ENCODE data around the gene GYPB. TPM values are rescaled to one million over a fixed set of nuclear protein-coding genes. Genes with fewer than 3 reads are reported as not detected.
"Not testable (repeated sequence)": the region's sequence is repeated elsewhere in the genome, so short reads cannot be mapped to it uniquely, and the experiment has no call there.

The GYPB gene
- total and polyA plus RNA-seq, 10 of the 15 experiments (the other 5 are each of a cell fraction or from before 2014, with no cell fraction given) = 0.36 TPM; not detected in 9

GRCh38 chr4:144021336-144021990 lies 2.3 kb upstream of the GYPB start:
- H3K4me2 ChIP-seq (ENCODE audit: control insufficient read depth, insufficient read depth); H3K4me1 ChIP-seq (ENCODE audit: control insufficient read depth, insufficient read depth, low read length); FAIRE-seq; DNase-seq (ENCODE audit: low read depth, low spot score); in situ Hi-C loops (cut with MboI); SMC1A ChIA-PET (ENCODE audit: uncharacterized antibody, unreplicated experiment); H3K9me3 ChIP-seq (replicated peaks; ENCODE audit: control insufficient read depth, insufficient read depth, low read length); POLR2A ChIA-PET; H3K27me3 ChIP-seq (replicated peaks in 1 of 2; ENCODE audit: control insufficient read depth in 2 of 2, insufficient read depth in 2 of 2, low read length in 1 of 2); RAD21 ChIA-PET (ENCODE audit: unreplicated experiment); H4K20me1 ChIP-seq (ENCODE audit: control insufficient read depth, insufficient read depth); BruUV-seq (replicated peaks); H3K9ac ChIP-seq (ENCODE audit: control insufficient read depth, insufficient read depth, low read length); H3K27ac ChIP-seq (ENCODE audit: control insufficient read depth, insufficient read depth); H3K4me3 ChIP-seq; H2AFZ ChIP-seq (ENCODE audit: control insufficient read depth, low read depth, low read length); H3K79me2 ChIP-seq (ENCODE audit: control insufficient read depth, insufficient read depth, low read length); H3K36me3 ChIP-seq (ENCODE audit: control insufficient read depth in 2 of 2, insufficient read depth in 2 of 2, low read length in 1 of 2); CTCF ChIA-PET: not testable (repeated sequence)
- ATAC-seq = peak; percentile 89
- intact Hi-C loops (cut with micrococcal nuclease; ENCODE audit: unreplicated experiment) = loop anchor here (1.0 kb wide), 1 partner anchor 247 kb away; no protein-coding TSS in a partner anchor
- WGBS (ENCODE audit: insufficient coverage, insufficient replicate concordance, low lambda C conversion rate, missing lambda C conversion rate) = 0% methylated on average over 4 of the region's 4 CpGs
- TF ChIP-seq CTCF (IDR thresholded peaks at IDR 0.05 in 2 of 3, conservative IDR thresholded peaks at IDR 0.05 in 1 of 3; ENCODE audit: control insufficient read depth in 2 of 3, extremely low read depth in 1 of 3, insufficient read depth in 1 of 3, low read depth in 3 of 3, low read length in 3 of 3) = peak; percentile 41 to 55 (median 45); a peak in 5 of 6 replicates
- TF ChIP-seq SMC3 (IDR thresholded peaks at IDR 0.05; ENCODE audit: borderline replicate concordance, low read length) = peak; percentile 16; the same call in 1 of the 2 replicates
- peak; percentile 50 for TF ChIP-seq RAD21 (IDR thresholded peaks at IDR 0.05; ENCODE audit: insufficient read depth, low read depth, low read length)

DNA sequence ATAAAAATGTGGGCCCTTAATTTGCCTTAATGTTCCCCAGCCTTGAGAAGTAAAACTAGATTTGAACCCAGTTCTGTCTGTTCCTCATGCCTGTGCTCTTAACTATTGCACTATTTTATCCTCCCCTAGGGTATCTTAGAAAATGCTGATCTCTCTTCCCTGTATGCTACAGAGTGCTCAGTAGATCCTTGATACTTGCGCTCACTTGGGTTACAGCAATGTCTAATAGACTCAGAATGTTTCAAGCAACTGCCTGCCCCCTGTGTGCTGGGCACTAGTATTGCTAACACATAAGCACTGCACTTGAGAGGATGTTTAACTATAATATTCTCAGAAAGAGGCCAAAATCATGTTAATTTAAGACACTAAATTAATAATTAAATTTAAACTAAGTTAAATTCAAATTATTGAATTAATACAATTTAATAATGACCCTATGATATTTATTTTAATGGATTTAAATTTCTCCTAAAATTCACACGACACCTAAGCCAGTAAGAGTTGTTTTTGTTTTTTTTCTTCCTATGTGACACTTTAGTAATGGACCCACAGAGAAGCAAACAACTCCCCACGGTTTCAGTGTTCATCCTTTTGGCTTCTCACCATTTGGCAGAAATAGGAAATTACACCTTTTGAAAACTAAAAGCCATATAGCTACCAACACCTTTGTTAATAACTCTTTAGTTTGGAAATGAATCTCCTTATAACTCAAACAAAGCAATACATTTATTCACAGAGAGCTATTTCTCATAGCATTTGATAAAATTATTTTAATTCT lies 768 bp downstream of the GYPB start:
- H3K4me2 ChIP-seq (ENCODE audit: control insufficient read depth, insufficient read depth); SMC1A ChIA-PET (ENCODE audit: uncharacterized antibody, unreplicated experiment); BruUV-seq (replicated peaks): not testable (repeated sequence)

DNA sequence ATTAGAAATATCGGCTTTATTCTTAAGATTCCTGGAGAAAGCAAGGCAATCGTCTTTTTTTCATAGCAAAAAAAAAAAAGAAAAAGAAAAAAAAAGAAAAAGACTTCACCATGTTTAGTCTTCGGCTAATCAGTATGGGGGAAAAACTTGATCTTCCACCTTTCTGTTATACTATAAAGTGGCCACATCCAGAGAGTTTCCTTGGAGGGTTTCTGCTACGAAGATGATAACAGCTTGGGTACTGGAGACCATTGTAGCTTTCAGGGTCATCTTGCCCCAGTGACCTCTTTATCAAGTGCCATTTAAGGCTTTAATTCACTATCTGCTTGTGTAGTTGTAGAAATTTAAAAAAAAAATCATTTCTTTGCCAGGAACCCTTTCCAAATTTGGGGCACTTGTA lies 1.9 kb downstream of the GYPB start:
- FAIRE-seq; BruUV-seq (replicated peaks); H3K4me2 ChIP-seq (ENCODE audit: control insufficient read depth, insufficient read depth); POLR2A ChIA-PET; H3K27me3 ChIP-seq (replicated peaks in 1 of 2; ENCODE audit: control insufficient read depth in 2 of 2, insufficient read depth in 2 of 2, low read length in 1 of 2); DNase-seq (ENCODE audit: low read depth, low spot score); RAD21 ChIA-PET (ENCODE audit: unreplicated experiment); in situ Hi-C loops (cut with MboI); H3K79me2 ChIP-seq (ENCODE audit: control insufficient read depth, insufficient read depth, low read length); CTCF ChIA-PET; H2AFZ ChIP-seq (ENCODE audit: control insufficient read depth, low read depth, low read length); SMC1A ChIA-PET (ENCODE audit: uncharacterized antibody, unreplicated experiment); H3K27ac ChIP-seq (ENCODE audit: control insufficient read depth, insufficient read depth); H3K36me3 ChIP-seq (ENCODE audit: control insufficient read depth in 2 of 2, insufficient read depth in 2 of 2, low read length in 1 of 2); H4K20me1 ChIP-seq (ENCODE audit: control insufficient read depth, insufficient read depth); H3K4me1 ChIP-seq (ENCODE audit: control insufficient read depth, insufficient read depth, low read length); ATAC-seq; H3K9ac ChIP-seq (ENCODE audit: control insufficient read depth, insufficient read depth, low read length); H3K9me3 ChIP-seq (replicated peaks; ENCODE audit: control insufficient read depth, insufficient read depth, low read length); H3K4me3 ChIP-seq; intact Hi-C loops (cut with micrococcal nuclease; ENCODE audit: unreplicated experiment): not testable (repeated sequence)
- 24% methylated on average over 4 of the region's 4 CpGs for WGBS (ENCODE audit: insufficient coverage, insufficient replicate concordance, low lambda C conversion rate, missing lambda C conversion rate)

More for the DNA sequence above, 768 bp downstream of the GYPB start:
- in situ Hi-C loops (cut with MboI); H3K9ac ChIP-seq (ENCODE audit: control insufficient read depth, insufficient read depth, low read length); H3K27me3 ChIP-seq (replicated peaks in 1 of 2; ENCODE audit: control insufficient read depth in 2 of 2, insufficient read depth in 2 of 2, low read length in 1 of 2); H3K4me1 ChIP-seq (ENCODE audit: control insufficient read depth, insufficient read depth, low read length); H3K4me3 ChIP-seq; H3K9me3 ChIP-seq (replicated peaks; ENCODE audit: control insufficient read depth, insufficient read depth, low read length); ATAC-seq; H3K36me3 ChIP-seq (ENCODE audit: control insufficient read depth in 2 of 2, insufficient read depth in 2 of 2, low read length in 1 of 2); H3K27ac ChIP-seq (ENCODE audit: control insufficient read depth, insufficient read depth); H3K79me2 ChIP-seq (ENCODE audit: control insufficient read depth, insufficient read depth, low read length); FAIRE-seq; intact Hi-C loops (cut with micrococcal nuclease; ENCODE audit: unreplicated experiment); RAD21 ChIA-PET (ENCODE audit: unreplicated experiment); H4K20me1 ChIP-seq (ENCODE audit: control insufficient read depth, insufficient read depth); H2AFZ ChIP-seq (ENCODE audit: control insufficient read depth, low read depth, low read length); DNase-seq (ENCODE audit: low read depth, low spot score); POLR2A ChIA-PET: not testable (repeated sequence)
- 14% methylated on average over 3 of the region's 3 CpGs for WGBS (ENCODE audit: insufficient coverage, insufficient replicate concordance, low lambda C conversion rate, missing lambda C conversion rate)
- CTCF ChIA-PET = interaction anchor here (0.7 kb wide), 1 partner anchor 245 kb away, joined by 3 read pairs; no protein-coding TSS in a partner anchor

All from GM12878 (cell line).